Heart left ventricle (tissue), 16 donors: ENCODE results near the gene GTF2IRD1. TPM values are rescaled to one million over a fixed set of nuclear protein-coding genes. Genes with fewer than 3 reads are reported as not detected.
A peak's percentile ranks its signal among the peaks of the same experiment; 100 is the strongest.
"Not testable (repeated sequence)": the region's sequence is repeated elsewhere in the genome, so short reads cannot be mapped to it uniquely, and the experiment has no call there.

ENCODE experiments used
- ATAC-seq, 4 donors: fragments of 200-7000 bp; cut with Tn5 transposase; one replicate each; pipeline ENCODE4 v1.9.1; 2020 to 2022; ENCODE audit warnings: moderate library complexity in 4 of 4, mild to moderate bottlenecking in 3 of 4, moderate number of reproducible peaks in 1 of 4
- DNase-seq, 5 donors: peaks; one replicate each; pipeline ENCODE4 v3.0.0-alpha.2; 2020
- H3K27ac ChIP-seq, 12 donors: fragments of 200-600 bp; sonication (generic) in 4 of 12; one replicate each; pipeline versions ENCODE4 v1.5.0 to v1.8.0; 2016 to 2022; ENCODE audit warnings: mild to moderate bottlenecking in 2 of 12
- H3K27me3 ChIP-seq, 9 donors: fragments of 200-600 bp; sonication (generic) in 2 of 9; one replicate each; pipeline versions ENCODE4 v1.5.1 to v1.8.0; 2016 to 2022; ENCODE audit warnings: mild to moderate bottlenecking in 3 of 9
- H3K36me3 ChIP-seq, 9 donors: fragments of 200-600 bp; sonication (generic) in 2 of 9; one replicate each; pipeline versions ENCODE4 v1.5.0 to v1.8.0; 2018 to 2022; ENCODE audit warnings: mild to moderate bottlenecking in 2 of 9
- H3K4me1 ChIP-seq, 12 donors: fragments of 200-600 bp; sonication (generic) in 4 of 12; one replicate each; pipeline versions ENCODE4 v1.5.0 to v1.8.0; 2016 to 2022; ENCODE audit warnings: mild to moderate bottlenecking in 3 of 12
- H3K4me3 ChIP-seq, 12 donors: fragments of 200-600 bp; sonication (generic) in 4 of 12; one replicate each; pipeline versions ENCODE4 v1.5.0 to v1.8.0; 2017 to 2022; ENCODE audit warnings: mild to moderate bottlenecking in 9 of 12, moderate library complexity in 4 of 12
- H3K9me3 ChIP-seq, 12 donors: fragments of 200-600 bp; sonication (generic) in 4 of 12; one replicate each; pipeline versions ENCODE4 v1.5.0 to v1.8.0; 2016 to 2022; ENCODE audit warnings: mild to moderate bottlenecking in 1 of 12
- CTCF ChIP-seq, 12 donors: fragments of 200-600 bp; sonication (generic) in 4 of 12; IDR thresholded peaks; one replicate each; pipeline versions ENCODE4 v1.5.0 to v1.8.0; 2018 to 2022; ENCODE audit warnings: antibody characterized with exemption in 12 of 12, mild to moderate bottlenecking in 5 of 12
- POLR2A ChIP-seq, 2 donors: fragments of 450-650 bp; IDR thresholded peaks; one replicate each; pipeline ENCODE4 v1.6.1; 2017; ENCODE audit warnings: antibody characterized with exemption in 2 of 2, mild to moderate bottlenecking in 2 of 2, moderate library complexity in 2 of 2
- WGBS, 4 donors: extraction: QIAGEN DNeasy Blood & Tissue Kit in 2 of 4; methylation state at CpG; one replicate each; pipeline versions ENCODE4 v1.1.5 to v1.1.7; 2013 to 2018; 5-methylcytosine and 5-hydroxymethylcytosine counted together
- intact Hi-C, 10 donors: fragments of 100-400 bp; cut with DNase I; formaldehyde crosslinking; loops; one replicate each; pipeline versions ENCODE4 v1.11.1 to v1.14.2; 2022
- polyA plus RNA-seq, 2 donors: library from polyadenylated mRNA; stranded (reverse); fragments of 200-250 nt; gene quantifications; one replicate each; pipeline ENCODE4 v1.2.3, GENCODE V29; 2013
- total RNA-seq, 9 donors: library from RNA; depleted of rRNA in 2 of 9; stranded (reverse); fragments of >200 nt in 2 of 9; fragmentation: NEBNext Ultra II Directional in 3 of 9; extraction: Animal tissue kit (Norgen Biotek cat#: 25700) in 3 of 9; gene quantifications; one replicate each; pipeline versions ENCODE4 v1.1.0 to v1.2.4, GENCODE V29; 2016 to 2023
- donor health status: ischemic (EF 13 %, LVEDD 7.1; RV severe dilation, severe dysfunction).
- donor health status: healthy with polysubstance abuse.
- donor health status: DM: no; HTN: yes; CAD: no.
- donor health status: DM: no; HTN: no; CAD: no.
- donor health status: ischemic (EF 25% LVEDD 6.9; RV normal size, moderate dysfunction).
- donor health status: ischemic (EF 25% LVEDD 5.7; RV mildly dilated, moderate dysfunction).
- donor health status: healthy.
- donor health status: DM: yes; HTN: yes; CAD: no.
- donor health status: ischemic (EF 35%, LVEDD 5.7; RV mildly dilated, moderate dysfunction).
- donor health status: nonischemic (EF 11% LVEDD 7.7; RV severe dilation, severe dysfunction).
- donor health status: DM: yes; HTN: yes; CAD: no.
- donor health status: PGD.
- donor health status: ischemic (EF 29% LVEDD 5.4; RV normal size, mild dysfunction).
- donor health status: nonischemic (EF 23%, LVEDD 6.1; RV moderate dilation, normal function).

The GTF2IRD1 gene
- total and polyA plus RNA-seq, 11 donors = 10.0 to 40.4 (median 15.6) TPM

GRCh38 chr7:74495112-74496086, 41.7 kb downstream of the GTF2IRD1 start:
- intact Hi-C loops = no loop called here
- H3K27me3 ChIP-seq = no peaks in the 10 kb centered on the region
- peaks cover 0 to 8% (median 0%) of the 10 kb centered on the region in 12 donors for H3K9me3 ChIP-seq
- peaks cover 0 to 26% (median 7%) of the 10 kb centered on the region in 12 donors for H3K4me1 ChIP-seq
- ATAC-seq (peak; percentile 65 to 77 (median 73)), DNase-seq (peak in 2 of 5 donors; percentile 43 to 77)
- no peak overlapping the region for H3K4me3 ChIP-seq
- TF ChIP-seq POLR2A (IDR thresholded peaks at IDR 0.05) = no peak
- TF ChIP-seq CTCF (IDR thresholded peaks at IDR 0.05) = no peak
- 58 to 65% (median 61%) methylated on average over 18 to 19 of the region's 19 CpGs for WGBS, 4 donors
- H3K27ac ChIP-seq = peak overlapping the region in 5 of 12 donors; percentile 24 to 69 (median 54)
- H3K36me3 ChIP-seq = no peaks in the 10 kb centered on the region

- no peak for TF ChIP-seq CTCF (IDR thresholded peaks at IDR 0.05)
- TF ChIP-seq POLR2A (IDR thresholded peaks at IDR 0.05) = no peak
- WGBS, 4 donors = 86 to 94% (median 93%) methylated on average over 6 of the region's 6 CpGs
- Histone ChIP-seq H3K9me3 (peaks cover 0 to 8% (median 0%) of the 10 kb centered on the region in 12 donors), H3K27ac (no peak overlapping the region), H3K4me1 (peaks cover 0 to 32% (median 8%) of the 10 kb centered on the region in 12 donors), H3K27me3 (no peaks in the 10 kb centered on the region), H3K4me3 (no peak overlapping the region), H3K36me3 (no peaks in the 10 kb centered on the region)
- ATAC-seq (no peak), DNase-seq (no peak)
- intact Hi-C loops = no loop called here
Observed at GRCh38 chr7:74496272-74496671, 42.6 kb downstream of the GTF2IRD1 start.

GRCh38 chr7:74496773-74497172, 43.1 kb downstream of the GTF2IRD1 start:
- peaks cover 0 to 35% (median 10%) of the 10 kb centered on the region in 12 donors for H3K4me1 ChIP-seq
- DNase-seq, ATAC-seq, H3K9me3 ChIP-seq, H3K27me3 ChIP-seq, H3K36me3 ChIP-seq, H3K27ac ChIP-seq, intact Hi-C loops, H3K4me3 ChIP-seq: not testable (repeated sequence)
- WGBS, 4 donors = 57 to 66% (median 63%) methylated on average over 3 of the region's 3 CpGs

GRCh38 chr7:74498354-74498753, 44.6 kb downstream of the GTF2IRD1 start:
- Histone ChIP-seq H3K9me3 (no peaks in the 10 kb centered on the region), H3K4me3 (no peak overlapping the region), H3K27ac (peak overlapping the region in 1 of 12 donors; percentile 63), H3K4me1 (peaks cover 0 to 36% (median 13%) of the 10 kb centered on the region in 12 donors), H3K36me3 (no peaks in the 10 kb centered on the region), H3K27me3 (no peaks in the 10 kb centered on the region)
- no peak for TF ChIP-seq CTCF (IDR thresholded peaks at IDR 0.05)
- no peak for TF ChIP-seq POLR2A (IDR thresholded peaks at IDR 0.05)
- 94 to 99% (median 97%) methylated on average over 4 of the region's 4 CpGs for WGBS, 4 donors
- intact Hi-C loops = no loop called here
- no peak for DNase-seq
- no peak for ATAC-seq
